K562 (cell line): Measurements from ENCODE around the gene ANKRD23. TPM values are rescaled to one million over a fixed set of nuclear protein-coding genes. Genes with fewer than 3 reads are reported as not detected.

Experiments
- CSDE1 ChIP-seq, 2 experiments: fragments of 450-650 bp; IDR thresholded peaks; 2 replicates each; pipeline ENCODE4 v1.6.1; 2016; ENCODE audit warnings: mild to moderate bottlenecking in 1 of 2
- GATAD2A ChIP-seq: fragments of 450-650 bp; IDR thresholded peaks from 2 replicates; pipeline ENCODE4 v1.6.1; 2017
- KLF13 ChIP-seq: fragments of 450-650 bp; IDR thresholded peaks from 2 replicates; pipeline ENCODE4 v1.6.1; 2016; ENCODE audit warnings: missing genetic modification characterization, low read depth, mild to moderate bottlenecking, missing compliant biosample characterization, moderate library complexity, borderline replicate concordance
- SP1 ChIP-seq: sonication (generic); formaldehyde crosslinking; IDR thresholded peaks from 2 replicates; pipeline ENCODE4 v1.8.1; 2022; ENCODE audit warnings: mild to moderate bottlenecking, missing genetic modification reagents
- ZBTB17 ChIP-seq: fragments of 450-650 bp; formaldehyde crosslinking; IDR thresholded peaks from 2 replicates; pipeline ENCODE4 v1.4.0; 2020; ENCODE audit warnings: mild to moderate bottlenecking
- ZNF239 ChIP-seq: fragments of 250-450 bp; sonication (Bioruptor Pico); IDR thresholded peaks from 2 replicates; pipeline ENCODE4 v1.4.0; 2020; ENCODE audit warnings: mild to moderate bottlenecking
- polyA plus RNA-seq, 8 experiments: library from polyadenylated mRNA; depleted of rRNA in 4 of 8; stranded (reverse) in 5 of 8; unstranded in 3 of 8; fragments of >200 nt; fragmentation: Nextera tagmentation in 2 of 8; fragmentation: Illumina TruSeq in 1 of 8; extraction: Ambion mirVana in 2 of 8; extraction: Trizol in 1 of 8; gene quantifications; 2 replicates each; pipeline versions ENCODE4 v1.2.1 to v1.2.3, GENCODE V29; 2011 to 2014; ENCODE audit warnings: inconsistent platforms in 1 of 8, missing spikeins in 1 of 8
- total RNA-seq, 7 experiments: library from RNA; depleted of rRNA in 6 of 7; stranded (reverse); fragments of >200 nt in 6 of 7; fragmentation: Illumina TruSeq in 2 of 7; extraction: Trizol in 2 of 7; gene quantifications; 2 replicates each; pipeline versions ENCODE4 v1.2.1 to v1.2.3, GENCODE V29; 2011 to 2021; ENCODE audit warnings: low replicate concordance in 1 of 7
- TF ChIP-seq, protein P1 (sequence below), 2 experiments: fragments of 450-650 bp; IDR thresholded peaks; 2 replicates each; pipeline ENCODE4 v1.6.1; 2016; ENCODE audit warnings: mild to moderate bottlenecking in 2 of 2, borderline replicate concordance in 1 of 2, low read depth in 1 of 2, moderate library complexity in 1 of 2
- TF ChIP-seq, protein P2 (sequence below): sonication (generic); formaldehyde crosslinking; IDR thresholded peaks from 2 replicates; pipeline ENCODE4 v1.8.1; 2023; ENCODE audit warnings: mild to moderate bottlenecking, missing genetic modification reagents
- TF ChIP-seq, protein P3 (sequence below): sonication (generic); formaldehyde crosslinking; IDR thresholded peaks from 2 replicates; pipeline ENCODE4 v1.8.0; 2022; ENCODE audit warnings: missing genetic modification reagents, mild to moderate bottlenecking, moderate library complexity, borderline replicate concordance
- TF ChIP-seq, protein P4 (sequence below), 2 experiments: fragments of 450-650 bp in 1 of 2; IDR thresholded peaks; 2 replicates each; pipeline ENCODE4 v1.6.1; 2011 to 2017; ENCODE audit warnings: low read depth in 2 of 2, antibody characterized with exemption in 1 of 2, borderline replicate concordance in 1 of 2, low read length in 1 of 2, mild to moderate bottlenecking in 1 of 2, mixed read lengths in 1 of 2; ENCODE audit not compliant: control insufficient read depth in 1 of 2

Gene ANKRD23
- total and polyA plus RNA-seq, 9 of the 15 experiments (the other 6 are each of a cell fraction or from before 2014, with no cell fraction given) = 0.32 to 4.8 (median 2.8) TPM

DNA sequence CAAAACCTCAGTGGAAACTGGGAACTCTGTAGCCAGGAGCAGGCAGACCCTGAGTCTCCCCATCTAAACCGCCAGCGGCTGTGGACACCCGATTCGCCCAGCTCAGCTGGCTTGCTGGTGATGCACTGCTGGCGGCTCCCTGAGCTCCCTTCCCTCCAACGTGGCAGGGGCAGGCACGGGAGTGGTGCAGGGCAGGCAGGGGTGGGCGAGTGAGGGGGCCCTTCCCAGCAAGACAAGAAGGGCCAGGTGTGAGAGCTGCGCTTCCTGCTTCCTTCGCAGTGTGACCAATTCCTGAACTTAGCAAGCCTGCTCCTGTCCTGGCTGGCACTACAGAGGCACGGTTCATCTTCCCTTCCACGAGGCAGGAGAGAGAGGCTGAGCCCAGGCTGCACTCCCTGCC, 38.4 kb upstream of the ANKRD23 start (continued):
- TF ChIP-seq, protein P1, sequence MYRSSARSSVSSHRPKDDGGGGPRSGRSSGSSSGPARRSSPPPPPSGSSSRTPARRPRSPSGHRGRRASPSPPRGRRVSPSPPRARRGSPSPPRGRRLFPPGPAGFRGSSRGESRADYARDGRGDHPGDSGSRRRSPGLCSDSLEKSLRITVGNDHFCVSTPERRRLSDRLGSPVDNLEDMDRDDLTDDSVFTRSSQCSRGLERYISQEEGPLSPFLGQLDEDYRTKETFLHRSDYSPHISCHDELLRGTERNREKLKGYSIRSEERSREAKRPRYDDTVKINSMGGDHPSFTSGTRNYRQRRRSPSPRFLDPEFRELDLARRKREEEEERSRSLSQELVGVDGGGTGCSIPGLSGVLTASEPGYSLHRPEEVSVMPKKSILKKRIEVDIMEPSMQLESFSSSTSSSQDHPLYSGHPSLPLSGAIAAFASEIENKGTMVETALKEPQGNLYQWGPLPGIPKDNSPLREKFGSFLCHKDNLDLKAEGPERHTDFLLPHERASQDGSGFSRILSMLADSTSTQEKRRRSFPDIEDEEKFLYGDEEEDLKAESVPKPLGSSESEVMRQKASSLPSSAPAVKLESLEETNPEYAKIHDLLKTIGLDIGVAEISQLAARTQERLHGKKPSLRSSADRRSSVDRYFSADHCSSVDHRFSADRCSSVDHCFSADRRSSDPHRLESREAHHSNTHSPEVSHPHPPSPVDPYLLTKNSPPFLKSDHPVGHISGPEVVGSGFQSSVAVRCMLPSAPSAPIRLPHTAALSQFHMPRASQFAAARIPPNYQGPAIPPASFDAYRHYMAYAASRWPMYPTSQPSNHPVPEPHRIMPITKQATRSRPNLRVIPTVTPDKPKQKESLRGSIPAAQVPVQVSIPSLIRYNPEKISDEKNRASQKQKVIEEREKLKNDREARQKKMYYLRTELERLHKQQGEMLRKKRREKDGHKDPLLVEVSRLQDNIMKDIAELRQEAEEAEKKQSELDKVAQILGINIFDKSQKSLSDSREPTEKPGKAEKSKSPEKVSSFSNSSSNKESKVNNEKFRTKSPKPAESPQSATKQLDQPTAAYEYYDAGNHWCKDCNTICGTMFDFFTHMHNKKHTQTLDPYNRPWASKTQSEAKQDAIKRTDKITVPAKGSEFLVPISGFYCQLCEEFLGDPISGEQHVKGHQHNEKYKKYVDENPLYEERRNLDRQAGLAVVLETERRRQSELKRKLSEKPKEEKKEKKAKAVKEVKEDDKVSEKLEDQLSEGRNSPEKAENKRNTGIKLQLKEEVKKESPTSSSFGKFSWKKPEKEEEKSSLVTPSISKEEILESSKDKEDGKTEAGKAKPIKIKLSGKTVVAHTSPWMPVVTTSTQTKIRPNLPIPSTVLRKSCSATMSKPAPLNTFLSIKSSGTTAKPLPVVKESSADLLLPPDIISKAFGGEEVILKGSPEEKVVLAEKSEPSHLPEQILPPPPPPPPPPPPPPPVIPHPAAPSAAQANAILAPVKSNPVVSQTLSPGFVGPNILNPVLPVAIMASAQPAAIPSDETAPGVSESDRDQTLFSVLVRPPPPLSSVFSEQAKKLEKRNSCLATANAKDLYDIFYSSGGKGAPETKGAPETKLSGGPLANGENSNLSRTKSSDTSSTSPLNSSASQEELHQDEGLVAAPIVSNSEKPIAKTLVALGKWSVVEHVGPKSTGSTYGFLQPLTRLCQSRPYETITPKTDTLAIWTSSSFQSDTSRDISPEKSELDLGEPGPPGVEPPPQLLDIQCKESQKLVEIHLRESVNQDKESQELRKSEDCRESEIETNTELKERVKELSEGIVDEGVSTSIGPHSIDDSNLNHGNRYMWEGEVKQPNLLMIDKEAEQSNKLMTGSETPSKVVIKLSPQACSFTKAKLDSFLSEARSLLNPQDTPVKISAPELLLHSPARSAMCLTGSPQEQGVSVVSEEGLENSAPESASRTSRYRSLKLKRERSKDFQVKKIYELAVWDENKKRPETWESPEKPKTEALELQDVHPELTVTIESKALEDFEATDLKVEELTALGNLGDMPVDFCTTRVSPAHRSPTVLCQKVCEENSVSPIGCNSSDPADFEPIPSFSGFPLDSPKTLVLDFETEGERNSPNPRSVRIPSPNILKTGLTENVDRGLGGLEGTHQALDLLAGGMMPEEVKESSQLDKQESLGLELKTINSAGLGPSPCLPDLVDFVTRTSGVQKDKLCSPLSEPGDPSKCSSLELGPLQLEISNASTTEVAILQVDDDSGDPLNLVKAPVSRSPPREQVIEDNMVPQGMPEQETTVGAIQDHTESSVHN (IDR thresholded peaks at IDR 0.05; ENCODE audit: borderline replicate concordance in 1 of 2, low read depth in 1 of 2) = no peak
- no peak for TF ChIP-seq KLF13 (tag)
- TF ChIP-seq, protein P2, sequence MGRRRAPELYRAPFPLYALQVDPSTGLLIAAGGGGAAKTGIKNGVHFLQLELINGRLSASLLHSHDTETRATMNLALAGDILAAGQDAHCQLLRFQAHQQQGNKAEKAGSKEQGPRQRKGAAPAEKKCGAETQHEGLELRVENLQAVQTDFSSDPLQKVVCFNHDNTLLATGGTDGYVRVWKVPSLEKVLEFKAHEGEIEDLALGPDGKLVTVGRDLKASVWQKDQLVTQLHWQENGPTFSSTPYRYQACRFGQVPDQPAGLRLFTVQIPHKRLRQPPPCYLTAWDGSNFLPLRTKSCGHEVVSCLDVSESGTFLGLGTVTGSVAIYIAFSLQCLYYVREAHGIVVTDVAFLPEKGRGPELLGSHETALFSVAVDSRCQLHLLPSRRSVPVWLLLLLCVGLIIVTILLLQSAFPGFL (CRISPR knock-in tag) = no peak
- TF ChIP-seq GATAD2A = no peak
- TF ChIP-seq ZBTB17 = 0 out of 2 replicates have a peak, but pooled peaks have one; percentile 15
- no peak for TF ChIP-seq CSDE1 (IDR thresholded peaks at IDR 0.05)
- TF ChIP-seq, protein P3, sequence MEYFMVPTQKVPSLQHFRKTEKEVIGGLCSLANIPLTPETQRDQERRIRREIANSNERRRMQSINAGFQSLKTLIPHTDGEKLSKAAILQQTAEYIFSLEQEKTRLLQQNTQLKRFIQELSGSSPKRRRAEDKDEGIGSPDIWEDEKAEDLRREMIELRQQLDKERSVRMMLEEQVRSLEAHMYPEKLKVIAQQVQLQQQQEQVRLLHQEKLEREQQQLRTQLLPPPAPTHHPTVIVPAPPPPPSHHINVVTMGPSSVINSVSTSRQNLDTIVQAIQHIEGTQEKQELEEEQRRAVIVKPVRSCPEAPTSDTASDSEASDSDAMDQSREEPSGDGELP (CRISPR knock-in tag) = peak; percentile 65; the same call in 1 of the 2 replicates
- TF ChIP-seq, protein P4, sequence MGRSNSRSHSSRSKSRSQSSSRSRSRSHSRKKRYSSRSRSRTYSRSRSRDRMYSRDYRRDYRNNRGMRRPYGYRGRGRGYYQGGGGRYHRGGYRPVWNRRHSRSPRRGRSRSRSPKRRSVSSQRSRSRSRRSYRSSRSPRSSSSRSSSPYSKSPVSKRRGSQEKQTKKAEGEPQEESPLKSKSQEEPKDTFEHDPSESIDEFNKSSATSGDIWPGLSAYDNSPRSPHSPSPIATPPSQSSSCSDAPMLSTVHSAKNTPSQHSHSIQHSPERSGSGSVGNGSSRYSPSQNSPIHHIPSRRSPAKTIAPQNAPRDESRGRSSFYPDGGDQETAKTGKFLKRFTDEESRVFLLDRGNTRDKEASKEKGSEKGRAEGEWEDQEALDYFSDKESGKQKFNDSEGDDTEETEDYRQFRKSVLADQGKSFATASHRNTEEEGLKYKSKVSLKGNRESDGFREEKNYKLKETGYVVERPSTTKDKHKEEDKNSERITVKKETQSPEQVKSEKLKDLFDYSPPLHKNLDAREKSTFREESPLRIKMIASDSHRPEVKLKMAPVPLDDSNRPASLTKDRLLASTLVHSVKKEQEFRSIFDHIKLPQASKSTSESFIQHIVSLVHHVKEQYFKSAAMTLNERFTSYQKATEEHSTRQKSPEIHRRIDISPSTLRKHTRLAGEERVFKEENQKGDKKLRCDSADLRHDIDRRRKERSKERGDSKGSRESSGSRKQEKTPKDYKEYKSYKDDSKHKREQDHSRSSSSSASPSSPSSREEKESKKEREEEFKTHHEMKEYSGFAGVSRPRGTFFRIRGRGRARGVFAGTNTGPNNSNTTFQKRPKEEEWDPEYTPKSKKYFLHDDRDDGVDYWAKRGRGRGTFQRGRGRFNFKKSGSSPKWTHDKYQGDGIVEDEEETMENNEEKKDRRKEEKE (IDR thresholded peaks at IDR 0.05; ENCODE audit: borderline replicate concordance in 1 of 2, control insufficient read depth in 1 of 2, low read depth in 2 of 2, low read length in 1 of 2) = no peak
- TF ChIP-seq SP1 (CRISPR knock-in tag) = peak; percentile 16; the same call in 1 of the 2 replicates
- TF ChIP-seq ZNF239 = no peak
